ENCODE measurements around the gene POLR2M. TPM values are rescaled to one million over a fixed set of nuclear protein-coding genes. Genes with fewer than 3 reads are reported as not detected.
A peak's percentile ranks its signal among the peaks of the same experiment; 100 is the strongest.

The POLR2M gene
- total RNA-seq (2014; rRNA removed; shearing (Covaris generic); ENCODE audit: low replicate concordance), result 505 and 768 TPM in 2 replicates

DNA sequence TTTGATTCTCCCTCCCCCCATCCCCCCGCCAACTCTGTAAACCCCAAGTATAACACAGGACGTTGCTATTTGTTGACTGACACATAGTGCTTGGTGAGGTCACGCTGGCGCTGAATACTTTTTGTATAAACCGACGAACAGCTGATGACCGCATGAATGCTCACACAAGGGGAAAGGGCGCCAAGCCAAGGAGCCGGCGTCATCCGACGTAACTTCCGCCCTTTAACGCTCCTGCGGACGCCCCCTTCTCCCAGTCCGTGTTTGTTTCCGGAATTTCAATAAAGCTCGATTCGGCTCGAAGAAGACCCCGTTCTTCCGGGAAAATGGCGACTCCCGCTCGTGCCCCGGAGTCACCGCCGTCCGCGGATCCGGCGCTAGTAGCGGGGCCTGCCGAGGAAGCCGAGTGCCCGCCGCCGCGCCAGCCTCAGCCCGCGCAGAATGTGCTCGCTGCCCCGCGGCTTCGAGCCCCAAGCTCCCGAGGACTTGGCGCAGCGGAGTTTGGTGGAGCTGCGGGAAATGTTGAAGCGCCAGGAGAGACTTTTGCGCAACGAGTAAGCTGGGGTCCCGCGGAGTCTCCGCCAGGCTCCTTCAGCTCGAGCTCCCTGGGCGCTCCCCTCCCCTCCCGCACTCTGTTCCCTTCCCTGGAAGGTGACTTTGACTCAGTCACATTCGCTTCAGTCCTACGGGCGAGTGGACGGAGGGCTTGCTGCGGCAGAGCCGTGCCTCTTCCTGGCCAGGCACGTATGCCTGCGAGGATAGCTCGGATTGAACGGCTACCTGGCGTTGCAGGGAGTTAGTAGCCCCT lies at the start of gene POLR2M:
POLR2M (plus strand) TSS at position 310 of the 805 bp plus-strand sequence; CDS start at position 439, 129 bp downstream.
- peak; percentile 93 for DNase-seq (ENCODE audit: low read depth)
- in situ Hi-C loops (cut with HindIII; ENCODE audit: low pct_unique_long_range_greater_than_20kb, low sequenced_read_pairs), result no loop called here

DNA sequence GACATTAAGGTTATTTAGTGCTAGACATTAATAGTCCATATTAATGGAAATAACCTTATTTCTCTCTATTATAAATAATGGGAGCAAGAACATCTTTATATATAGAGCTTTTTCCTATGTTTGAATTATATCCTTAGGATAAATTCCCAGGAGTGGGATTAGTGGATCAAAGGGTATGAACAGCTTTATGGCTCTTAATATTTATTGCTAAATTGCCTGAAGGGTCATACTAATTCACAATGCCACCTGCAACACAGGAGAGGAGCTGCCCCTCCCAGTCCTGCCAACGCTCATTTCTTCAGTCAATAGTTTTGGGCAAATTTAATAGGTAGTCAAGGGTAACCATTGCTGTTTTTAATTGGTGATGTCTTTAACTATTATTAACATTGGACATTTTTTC lies 48.9 kb upstream of the POLR2M start:
- DNase-seq (ENCODE audit: low read depth), result no peak
- in situ Hi-C loops (cut with HindIII; ENCODE audit: low pct_unique_long_range_greater_than_20kb, low sequenced_read_pairs), result no loop called here

DNA sequence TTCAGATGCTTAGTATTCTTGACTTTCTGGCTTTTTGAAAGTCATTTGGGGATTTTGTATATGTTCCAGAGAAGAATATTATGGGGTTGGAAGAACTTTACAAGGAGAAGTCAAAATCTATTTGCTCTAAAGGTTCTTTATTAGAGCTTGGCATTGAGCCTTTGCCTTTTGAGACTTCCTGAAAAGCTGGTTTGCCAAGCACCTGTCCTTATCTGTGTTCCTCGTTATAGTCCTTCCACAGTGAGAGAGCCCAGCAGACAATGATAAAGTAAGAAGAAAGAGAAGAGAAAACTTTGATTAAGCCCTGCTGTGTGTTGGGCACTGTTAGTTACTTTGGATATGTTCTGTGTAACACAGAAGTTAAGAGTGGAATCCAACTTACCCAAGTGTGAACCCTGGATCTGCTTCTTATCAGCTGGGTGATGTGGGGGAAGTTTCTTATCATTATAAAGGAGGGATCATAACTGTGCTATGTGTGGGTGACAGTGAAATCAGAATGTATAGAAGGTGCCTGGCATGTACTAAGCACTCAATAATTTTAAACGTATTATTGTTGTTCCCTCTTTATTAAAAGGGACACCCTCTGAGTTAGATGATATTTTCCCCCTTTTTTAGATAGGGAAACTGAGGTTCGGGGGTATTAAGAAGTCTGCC lies 44.3 kb upstream of the POLR2M start:
- in situ Hi-C loops (cut with HindIII; ENCODE audit: low pct_unique_long_range_greater_than_20kb, low sequenced_read_pairs), result no loop called here
- DNase-seq (ENCODE audit: low read depth), result no peak

DNA sequence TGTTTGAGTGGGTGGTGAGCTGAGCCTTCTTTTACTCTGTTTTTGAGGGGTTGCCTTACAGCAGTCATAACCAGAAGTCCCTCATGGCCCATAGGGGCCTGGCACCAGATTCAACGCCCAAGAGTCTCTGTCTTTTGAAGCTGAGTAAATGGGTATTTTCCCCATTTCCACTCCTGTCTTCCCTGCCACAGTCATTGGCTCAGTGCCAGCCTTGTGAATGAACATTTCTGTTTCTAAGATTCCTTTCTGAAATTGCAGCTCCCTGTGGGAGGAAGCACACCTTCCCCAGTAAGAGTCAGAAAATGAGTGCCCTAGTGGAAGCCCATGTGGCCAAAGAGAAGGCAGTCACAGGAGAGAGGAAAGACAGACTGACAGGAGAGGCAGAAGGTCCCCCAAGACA lies 43.7 kb upstream of the POLR2M start:
- DNase-seq (ENCODE audit: low read depth), result no peak
- in situ Hi-C loops (cut with HindIII; ENCODE audit: low pct_unique_long_range_greater_than_20kb, low sequenced_read_pairs), result no loop called here

DNA sequence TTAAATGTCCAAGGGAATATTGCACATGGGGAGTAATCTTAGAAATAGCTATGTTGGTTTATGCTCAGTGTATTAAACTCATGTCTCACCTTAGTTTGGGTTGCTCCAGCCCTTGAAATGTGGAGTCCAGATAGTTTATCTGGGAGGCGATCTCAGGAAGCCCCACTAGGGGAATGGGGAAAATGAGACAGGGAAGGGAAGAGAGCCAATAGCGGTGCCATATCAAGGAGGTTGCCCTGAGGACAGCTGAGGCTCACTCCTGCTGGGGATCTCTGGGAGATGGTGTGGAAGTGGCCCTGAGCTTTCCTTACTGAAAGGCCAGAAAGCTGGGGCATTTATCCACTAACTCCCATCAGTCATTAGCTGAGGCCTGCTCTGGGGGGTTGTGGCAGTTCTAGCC lies 43.3 kb upstream of the POLR2M start:
- DNase-seq (ENCODE audit: low read depth), result no peak
- in situ Hi-C loops (cut with HindIII; ENCODE audit: low pct_unique_long_range_greater_than_20kb, low sequenced_read_pairs), result no loop called here

DNA sequence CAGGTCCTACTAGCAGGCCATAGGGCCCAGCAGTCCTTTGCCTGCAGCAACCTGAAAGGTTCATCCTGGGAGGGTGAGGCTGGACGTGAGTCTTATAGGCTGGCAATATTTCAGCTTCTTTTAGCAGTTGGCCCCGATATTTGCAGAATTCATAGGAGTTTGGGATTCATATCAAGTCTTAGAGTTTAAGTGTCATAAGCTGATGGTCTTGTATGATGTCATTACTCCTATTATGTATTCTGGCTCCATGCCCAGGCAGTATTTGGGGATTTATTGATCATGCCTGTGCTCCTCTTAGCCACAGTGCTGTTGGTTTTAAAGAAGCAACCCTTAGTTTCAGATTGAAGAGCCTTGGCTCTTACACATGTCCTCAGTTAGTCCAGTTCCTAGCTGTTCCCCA lies 41.3 kb upstream of the POLR2M start:
- no peak for DNase-seq (ENCODE audit: low read depth)
- in situ Hi-C loops (cut with HindIII; ENCODE audit: low pct_unique_long_range_greater_than_20kb, low sequenced_read_pairs), result no loop called here

DNA sequence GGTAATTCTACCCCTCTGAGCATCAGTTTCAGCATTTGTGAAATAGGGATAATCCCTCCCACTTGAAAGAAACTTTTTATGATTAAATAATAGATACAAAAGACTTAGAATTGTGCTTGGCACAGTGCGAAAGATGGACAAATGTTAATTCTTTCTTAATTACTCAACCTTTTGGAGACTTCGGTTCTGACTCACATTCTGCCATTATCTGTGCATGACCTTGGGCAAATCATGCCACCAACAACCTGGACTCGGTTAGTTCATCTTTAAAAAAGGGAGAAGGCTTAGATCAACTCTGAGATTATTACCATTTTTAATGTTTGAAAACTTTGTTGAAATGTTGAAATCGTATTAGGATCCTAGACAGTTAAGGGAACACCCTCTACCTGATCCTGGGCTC lies 40.6 kb upstream of the POLR2M start:
- in situ Hi-C loops (cut with HindIII; ENCODE audit: low pct_unique_long_range_greater_than_20kb, low sequenced_read_pairs), result no loop called here
- no peak for DNase-seq (ENCODE audit: low read depth)

DNA sequence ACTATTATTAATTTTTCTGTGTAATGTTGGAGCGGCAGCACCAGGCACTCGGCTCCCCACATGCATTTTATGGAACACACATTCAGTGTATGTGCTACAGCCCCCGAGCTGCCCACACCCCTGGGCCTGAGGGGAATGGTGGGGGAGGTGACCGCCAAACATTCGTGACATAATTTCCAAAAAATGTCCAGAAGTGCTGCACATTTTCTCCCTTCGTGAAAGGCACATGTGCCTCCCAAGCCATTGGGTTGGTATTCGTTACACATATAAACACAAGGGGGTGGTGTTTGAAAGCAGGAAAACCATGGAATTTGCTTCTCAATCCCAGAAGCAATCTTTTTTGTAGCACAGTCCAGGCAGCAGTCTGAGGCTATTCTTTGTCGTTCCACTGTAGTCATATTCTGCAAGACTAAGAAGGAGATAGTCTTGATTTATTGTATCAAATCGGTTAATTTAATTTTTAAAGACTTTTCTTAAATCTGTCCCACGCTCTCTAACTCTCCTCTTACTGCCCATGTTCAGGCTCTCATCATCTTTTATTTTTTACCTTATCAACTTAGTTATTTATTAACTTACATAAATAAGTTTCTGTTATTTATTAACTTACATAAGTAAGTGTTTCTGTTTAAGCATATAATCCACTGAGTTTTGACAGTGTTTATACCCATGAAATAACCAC lies 39.2 kb upstream of the POLR2M start:
- peak; percentile 73 for DNase-seq (ENCODE audit: low read depth)

DNA sequence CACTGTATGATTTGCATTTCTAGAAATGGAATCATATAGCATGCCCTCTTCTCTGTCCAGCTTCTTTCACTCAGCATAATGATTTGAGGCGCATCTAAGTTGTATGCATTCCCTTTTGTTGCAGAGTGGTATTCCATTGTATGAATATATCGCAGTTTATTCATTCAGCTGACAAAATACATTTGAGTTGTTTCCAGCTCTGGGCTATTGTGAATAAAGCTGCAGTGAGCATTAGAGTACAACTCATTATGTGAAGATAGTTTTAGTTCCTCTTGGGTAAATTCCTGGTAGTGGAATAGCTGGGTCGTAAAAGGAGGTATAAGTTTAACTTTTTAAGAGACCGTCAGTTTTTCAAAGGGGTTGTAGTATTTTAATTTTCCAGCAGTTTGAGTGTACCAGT lies 38.5 kb upstream of the POLR2M start:
- DNase-seq (ENCODE audit: low read depth), result no peak
- in situ Hi-C loops (cut with HindIII; ENCODE audit: low pct_unique_long_range_greater_than_20kb, low sequenced_read_pairs), result no loop called here

More for the DNA sequence above, 39.2 kb upstream of the POLR2M start:
- in situ Hi-C loops (cut with HindIII; ENCODE audit: low pct_unique_long_range_greater_than_20kb, low sequenced_read_pairs), result no loop called here

DNA sequence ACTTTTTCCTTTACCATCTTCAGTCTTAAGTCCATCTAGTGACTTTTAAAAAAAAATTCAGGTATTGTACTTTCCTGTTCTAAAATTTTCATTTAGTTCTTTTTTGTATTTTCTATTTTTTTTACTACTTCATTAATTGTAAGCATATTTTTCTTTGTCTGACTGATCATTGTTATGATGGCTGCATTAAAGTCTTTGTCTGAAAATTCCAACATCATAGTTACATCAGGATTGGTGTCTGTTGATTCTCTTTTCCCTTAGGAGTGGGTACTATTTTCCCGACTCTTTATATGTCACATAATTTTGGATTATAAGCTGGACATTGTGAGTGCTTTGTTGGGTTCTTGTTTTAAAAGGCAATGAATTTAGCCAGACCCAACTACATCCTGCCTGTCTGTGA lies 34.9 kb upstream of the POLR2M start:
- DNase-seq (ENCODE audit: low read depth), result no peak
- in situ Hi-C loops (cut with HindIII; ENCODE audit: low pct_unique_long_range_greater_than_20kb, low sequenced_read_pairs), result no loop called here

DNA sequence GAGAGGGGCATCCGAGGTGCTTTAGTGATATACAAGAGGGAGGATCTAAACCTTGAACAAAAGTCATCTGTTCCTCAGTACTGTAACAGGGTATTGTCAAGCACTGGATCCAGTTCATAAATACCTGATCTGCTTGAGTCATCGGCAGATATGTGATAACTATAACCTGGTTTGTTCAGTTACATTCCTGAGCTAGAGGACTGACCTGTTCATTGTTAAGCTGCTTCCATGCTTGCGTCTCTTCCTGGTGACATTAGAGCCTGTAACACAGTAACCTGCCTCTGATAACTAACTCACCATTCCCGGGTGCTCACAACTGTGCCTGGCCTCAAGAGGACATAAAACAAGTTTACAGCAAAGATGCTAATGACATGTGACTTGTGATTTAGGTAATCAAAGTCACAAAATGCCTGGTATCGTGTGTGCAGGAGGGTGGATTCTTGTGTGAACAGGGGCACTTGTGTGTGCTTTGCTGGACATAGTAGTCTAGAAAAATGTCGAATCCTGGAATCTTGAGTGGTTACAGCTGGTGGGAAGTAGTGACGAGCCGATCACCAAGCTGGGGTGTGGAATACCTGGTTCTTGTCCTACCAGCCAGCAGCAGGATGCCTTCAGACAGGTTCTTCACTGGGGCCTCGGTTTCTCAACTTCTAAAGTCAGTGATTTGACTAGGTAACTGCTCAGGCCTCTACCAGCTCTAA lies 30.9 kb upstream of the POLR2M start:
- DNase-seq (ENCODE audit: low read depth), result no peak
- in situ Hi-C loops (cut with HindIII; ENCODE audit: low pct_unique_long_range_greater_than_20kb, low sequenced_read_pairs), result no loop called here

DNA sequence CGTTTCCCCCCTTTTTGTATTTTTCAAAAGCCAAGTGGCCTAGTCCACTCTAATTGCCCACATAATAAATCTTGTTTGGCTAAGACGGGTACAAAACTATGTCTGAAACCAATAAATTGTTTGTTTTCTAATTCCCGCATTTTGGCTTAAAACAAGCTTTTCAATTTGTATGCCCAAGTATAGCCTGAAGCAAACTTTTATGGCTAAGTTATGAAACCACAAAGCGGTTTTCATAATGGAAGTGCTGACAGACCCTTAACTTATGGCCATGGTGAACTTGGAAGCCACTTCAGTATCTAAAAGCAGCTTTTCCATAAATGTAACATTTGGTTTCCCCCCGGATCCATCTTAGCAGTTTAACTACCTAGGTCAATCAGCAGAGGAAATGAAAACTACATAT lies 29.9 kb upstream of the POLR2M start:
- no peak for DNase-seq (ENCODE audit: low read depth)
- in situ Hi-C loops (cut with HindIII; ENCODE audit: low pct_unique_long_range_greater_than_20kb, low sequenced_read_pairs), result no loop called here

DNA sequence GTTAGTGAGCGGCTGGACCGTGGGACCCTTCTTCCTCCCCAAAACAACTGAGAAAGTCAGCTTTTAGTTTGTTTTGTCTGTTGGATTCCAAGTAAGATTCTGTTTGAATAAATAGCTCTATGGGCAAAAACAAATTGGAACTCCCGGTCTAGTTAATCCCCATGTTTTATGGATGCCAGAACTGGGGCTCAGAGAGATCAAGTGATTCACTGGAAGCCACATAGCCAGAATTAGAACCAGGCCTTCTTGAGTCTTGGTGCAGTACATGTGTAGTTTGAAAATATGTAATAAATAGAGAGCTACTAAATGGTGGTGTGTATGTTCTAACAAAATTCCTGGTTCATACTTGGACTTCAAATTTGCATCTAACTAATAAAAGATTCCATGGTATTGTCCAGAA lies 29.3 kb upstream of the POLR2M start:
- no peak for DNase-seq (ENCODE audit: low read depth)
- in situ Hi-C loops (cut with HindIII; ENCODE audit: low pct_unique_long_range_greater_than_20kb, low sequenced_read_pairs), result no loop called here

DNA sequence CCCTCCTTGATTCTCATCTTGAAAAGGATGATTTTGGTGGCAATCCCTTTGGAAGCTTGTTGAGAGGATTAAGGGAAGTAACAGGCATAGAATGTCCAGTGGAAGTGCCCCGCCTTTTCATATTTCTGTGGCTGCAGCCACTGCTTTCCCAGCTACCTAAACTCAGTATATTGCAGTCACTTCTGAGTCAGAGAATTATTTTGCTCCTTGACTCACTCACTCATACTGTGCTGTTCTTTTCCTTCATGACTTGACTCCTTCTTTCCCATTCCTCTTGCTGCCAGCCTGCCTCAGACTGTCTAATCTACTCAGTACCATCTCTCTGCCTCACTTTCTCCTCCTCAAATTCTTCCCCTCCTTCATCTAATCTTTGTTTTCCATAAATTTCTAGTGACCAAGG lies 26.5 kb upstream of the POLR2M start:
- in situ Hi-C loops (cut with HindIII; ENCODE audit: low pct_unique_long_range_greater_than_20kb, low sequenced_read_pairs), result no loop called here
- no peak for DNase-seq (ENCODE audit: low read depth)

DNA sequence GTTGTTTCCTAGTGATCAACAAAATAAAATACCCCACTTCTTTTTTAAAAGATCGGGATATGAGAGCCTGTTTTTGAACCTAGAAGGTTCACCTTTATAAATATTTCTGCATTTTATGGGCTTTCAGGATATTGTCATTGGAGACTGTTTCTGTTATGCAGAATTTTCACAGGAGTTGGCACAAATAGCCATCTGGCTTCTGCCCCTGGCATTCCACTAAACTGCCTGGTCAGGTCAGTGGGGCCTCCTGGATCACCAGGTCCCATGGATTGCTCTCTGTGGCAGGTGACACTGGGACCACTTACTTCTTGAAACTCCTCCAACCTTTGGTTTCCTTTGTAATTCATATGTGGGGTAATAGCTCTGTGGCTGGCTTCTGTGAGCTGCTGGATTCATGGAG lies 25.5 kb upstream of the POLR2M start:
- in situ Hi-C loops (cut with HindIII; ENCODE audit: low pct_unique_long_range_greater_than_20kb, low sequenced_read_pairs), result no loop called here
- DNase-seq (ENCODE audit: low read depth), result no peak

DNA sequence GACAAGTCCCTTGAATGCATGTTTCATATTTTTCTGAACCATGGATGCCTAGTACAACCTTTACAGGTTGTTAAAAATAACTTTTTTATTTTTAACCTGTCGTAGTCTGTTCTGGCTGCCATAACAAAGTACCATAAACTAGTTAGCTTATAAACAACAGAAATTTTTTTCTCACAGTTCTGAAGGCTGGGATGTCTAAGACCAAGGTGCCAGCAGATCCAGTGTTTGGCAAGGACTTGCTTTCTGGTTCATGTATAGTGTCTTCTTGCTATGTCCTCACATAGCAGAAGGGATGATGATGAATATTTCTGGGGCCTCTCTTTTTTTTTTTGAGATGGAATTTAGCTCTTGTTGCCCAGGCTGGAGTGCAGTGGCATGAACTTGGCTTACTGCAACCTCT lies 23.0 kb upstream of the POLR2M start:
- DNase-seq (ENCODE audit: low read depth), result no peak
- in situ Hi-C loops (cut with HindIII; ENCODE audit: low pct_unique_long_range_greater_than_20kb, low sequenced_read_pairs), result no loop called here

DNA sequence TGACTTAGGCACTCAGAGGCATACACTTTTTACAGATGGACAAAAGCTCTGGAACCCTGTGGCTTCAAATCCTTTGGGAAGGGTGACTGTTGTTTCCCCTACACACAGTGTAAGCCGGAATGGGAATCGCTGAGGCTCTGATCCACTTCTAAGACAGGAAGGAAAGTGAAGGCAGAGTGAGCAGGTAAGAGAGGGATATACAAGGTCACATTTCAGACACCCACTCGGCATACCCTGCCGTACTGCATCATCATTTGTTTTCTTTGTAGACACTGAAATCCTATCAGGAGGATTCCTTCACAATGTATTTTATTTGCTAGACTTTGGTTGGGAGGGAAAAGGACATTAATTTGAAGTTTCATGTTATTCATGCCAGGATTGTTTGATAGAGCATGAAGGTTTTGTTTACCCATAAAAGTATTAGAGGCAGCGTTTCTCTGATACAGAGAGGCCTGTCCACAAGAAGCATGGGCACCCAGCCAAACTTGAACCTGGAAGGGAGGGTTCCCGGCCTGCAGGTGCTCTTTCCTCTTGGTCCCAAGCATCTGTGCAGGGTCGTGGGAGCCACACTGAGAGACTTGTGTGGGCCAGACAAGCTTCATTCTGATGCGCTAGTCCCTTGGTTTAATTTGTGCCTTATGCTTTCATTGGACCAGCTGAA lies 21.9 kb upstream of the POLR2M start:
- in situ Hi-C loops (cut with HindIII; ENCODE audit: low pct_unique_long_range_greater_than_20kb, low sequenced_read_pairs), result no loop called here
- DNase-seq (ENCODE audit: low read depth), result no peak

All from Caki2 (cell line).